ENCODE measurements around the gene APBB2. TPM values are rescaled to one million over a fixed set of nuclear protein-coding genes. Genes with fewer than 3 reads are reported as not detected.

APBB2 gene
- total RNA-seq, 2 donors from 2014 or later: 37.3 to 75.3 TPM

DNA sequence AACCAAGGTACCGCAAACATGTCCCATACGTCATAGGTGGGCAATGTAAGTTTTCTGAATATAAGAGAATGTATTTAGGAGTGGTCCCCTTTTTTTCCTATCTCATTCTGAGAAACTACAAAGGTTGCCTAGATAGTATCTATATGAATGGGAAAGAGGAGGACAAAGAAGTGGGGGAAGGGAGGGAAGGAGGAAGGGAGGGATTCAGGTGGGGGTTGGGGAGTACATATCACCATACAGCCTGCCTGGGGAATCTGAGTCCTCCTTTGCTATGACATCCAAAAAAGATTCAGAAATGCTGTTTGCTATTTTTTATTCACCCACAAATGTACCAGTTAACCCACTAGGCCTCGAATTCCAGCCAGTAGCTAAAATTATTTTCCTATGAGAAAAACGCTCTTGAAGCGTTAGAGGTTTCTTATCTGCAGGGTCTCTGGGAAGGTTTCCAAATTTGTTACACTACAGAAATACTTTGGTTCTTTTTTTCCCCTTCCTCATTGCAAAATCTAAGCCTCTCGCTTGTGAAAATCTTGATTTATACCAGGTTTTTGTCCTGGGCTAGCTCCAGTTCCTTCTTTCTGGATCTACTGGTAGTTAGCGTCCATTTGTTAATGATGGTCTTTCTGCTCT is 251.7 kb downstream of the APBB2 start:
- TF ChIP-seq, protein P1, sequence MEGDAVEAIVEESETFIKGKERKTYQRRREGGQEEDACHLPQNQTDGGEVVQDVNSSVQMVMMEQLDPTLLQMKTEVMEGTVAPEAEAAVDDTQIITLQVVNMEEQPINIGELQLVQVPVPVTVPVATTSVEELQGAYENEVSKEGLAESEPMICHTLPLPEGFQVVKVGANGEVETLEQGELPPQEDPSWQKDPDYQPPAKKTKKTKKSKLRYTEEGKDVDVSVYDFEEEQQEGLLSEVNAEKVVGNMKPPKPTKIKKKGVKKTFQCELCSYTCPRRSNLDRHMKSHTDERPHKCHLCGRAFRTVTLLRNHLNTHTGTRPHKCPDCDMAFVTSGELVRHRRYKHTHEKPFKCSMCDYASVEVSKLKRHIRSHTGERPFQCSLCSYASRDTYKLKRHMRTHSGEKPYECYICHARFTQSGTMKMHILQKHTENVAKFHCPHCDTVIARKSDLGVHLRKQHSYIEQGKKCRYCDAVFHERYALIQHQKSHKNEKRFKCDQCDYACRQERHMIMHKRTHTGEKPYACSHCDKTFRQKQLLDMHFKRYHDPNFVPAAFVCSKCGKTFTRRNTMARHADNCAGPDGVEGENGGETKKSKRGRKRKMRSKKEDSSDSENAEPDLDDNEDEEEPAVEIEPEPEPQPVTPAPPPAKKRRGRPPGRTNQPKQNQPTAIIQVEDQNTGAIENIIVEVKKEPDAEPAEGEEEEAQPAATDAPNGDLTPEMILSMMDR (IDR thresholded peaks at IDR 0.05): no peak
- no peaks in the 10 kb centered on the region for H3K27me3 ChIP-seq
- H3K4me3 ChIP-seq: no peak overlapping the region
- H3K27ac ChIP-seq: peak overlapping the region in 1 of 2 donors; percentile 41
- no peaks in the 10 kb centered on the region for H3K36me3 ChIP-seq
- H3K9me3 ChIP-seq: no peaks in the 10 kb centered on the region
- DNase-seq (ENCODE audit: low spot score): no peak
- H3K4me1 ChIP-seq: peaks cover 0 to 20% of the 10 kb centered on the region in 2 donors

DNA sequence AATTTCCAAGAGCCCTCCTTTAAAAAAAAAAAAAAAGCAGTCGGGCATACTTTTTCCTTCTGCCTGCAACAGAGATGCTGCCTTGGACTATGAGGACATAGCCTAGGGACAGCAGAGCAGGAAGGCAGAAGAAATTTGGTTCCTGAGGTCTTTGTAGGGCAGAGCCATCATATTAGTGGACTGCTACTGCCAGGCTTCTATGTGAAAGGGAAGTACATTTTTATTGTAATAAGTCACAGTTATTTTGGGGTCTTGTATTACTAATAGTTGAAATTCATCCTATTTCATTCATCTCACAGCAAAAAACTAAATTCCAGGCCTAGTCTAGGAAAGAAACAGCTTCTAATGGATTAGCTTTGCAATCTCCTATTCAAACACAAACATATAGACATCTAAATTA is 253.4 kb downstream of the APBB2 start:
- no peaks in the 10 kb centered on the region for H3K36me3 ChIP-seq
- H3K4me1 ChIP-seq: peaks cover 0 to 25% of the 10 kb centered on the region in 2 donors
- no peak overlapping the region for H3K27ac ChIP-seq
- H3K4me3 ChIP-seq: no peak overlapping the region
- TF ChIP-seq, protein P1 (IDR thresholded peaks at IDR 0.05): no peak
- H3K9me3 ChIP-seq: no peaks in the 10 kb centered on the region
- H3K27me3 ChIP-seq: no peaks in the 10 kb centered on the region
- DNase-seq (ENCODE audit: low spot score): no peak

DNA sequence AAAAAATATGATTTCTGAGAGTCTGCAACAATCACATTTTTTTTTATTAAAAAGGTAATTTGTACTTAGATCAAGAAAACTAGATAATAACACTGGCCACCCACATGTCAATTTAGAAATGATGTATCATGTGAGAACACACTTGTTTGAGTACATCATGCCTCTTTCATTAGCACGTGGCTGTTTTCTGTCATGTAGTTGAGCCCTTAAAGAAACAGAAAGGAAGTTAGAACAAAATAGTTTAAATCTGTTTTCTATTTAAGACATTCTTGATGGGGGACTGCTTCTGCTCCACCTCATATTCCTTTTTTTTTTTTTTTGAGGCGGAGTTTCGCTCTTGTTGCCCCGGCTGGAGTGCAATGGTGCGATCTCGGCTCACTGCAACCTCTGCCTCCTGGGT is 257.1 kb downstream of the APBB2 start:
- Histone ChIP-seq H3K9me3 (no peaks in the 10 kb centered on the region), H3K36me3 (no peaks in the 10 kb centered on the region), H3K27ac (no peak overlapping the region), H3K4me1 (peaks cover 0 to 40% of the 10 kb centered on the region in 2 donors), H3K27me3 (no peaks in the 10 kb centered on the region), H3K4me3 (no peak overlapping the region)
- no peak for DNase-seq (ENCODE audit: low spot score)
- TF ChIP-seq, protein P1 (IDR thresholded peaks at IDR 0.05): no peak

DNA sequence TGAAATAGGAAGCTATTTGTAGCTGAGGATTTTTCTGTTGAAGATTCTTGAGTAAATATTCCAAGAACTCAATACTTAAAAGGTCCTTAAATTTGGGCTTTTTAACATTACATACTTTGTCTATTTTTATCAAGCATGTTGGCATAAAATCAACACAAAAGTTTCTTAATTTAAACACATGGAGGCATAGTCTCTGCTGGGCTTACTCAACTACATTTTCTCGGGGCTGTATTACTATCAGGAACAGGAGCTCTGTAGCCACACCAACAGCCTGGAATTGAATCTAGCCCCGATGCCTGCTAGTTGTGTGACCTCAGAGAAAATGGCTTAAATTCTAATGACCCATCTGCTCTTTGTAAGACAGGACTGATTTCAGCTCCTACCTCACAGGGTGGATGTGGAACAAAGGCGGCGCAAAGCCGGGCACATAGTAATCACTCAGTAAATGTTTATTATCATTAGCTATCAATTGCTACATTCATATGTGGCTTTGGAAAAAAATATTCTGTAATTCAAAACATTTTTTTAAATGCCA is 257.6 kb downstream of the APBB2 start:
- TF ChIP-seq, protein P1 (IDR thresholded peaks at IDR 0.05): no peak
- Histone ChIP-seq H3K36me3 (no peaks in the 10 kb centered on the region), H3K4me1 (peaks cover 0 to 36% of the 10 kb centered on the region in 2 donors)

DNA sequence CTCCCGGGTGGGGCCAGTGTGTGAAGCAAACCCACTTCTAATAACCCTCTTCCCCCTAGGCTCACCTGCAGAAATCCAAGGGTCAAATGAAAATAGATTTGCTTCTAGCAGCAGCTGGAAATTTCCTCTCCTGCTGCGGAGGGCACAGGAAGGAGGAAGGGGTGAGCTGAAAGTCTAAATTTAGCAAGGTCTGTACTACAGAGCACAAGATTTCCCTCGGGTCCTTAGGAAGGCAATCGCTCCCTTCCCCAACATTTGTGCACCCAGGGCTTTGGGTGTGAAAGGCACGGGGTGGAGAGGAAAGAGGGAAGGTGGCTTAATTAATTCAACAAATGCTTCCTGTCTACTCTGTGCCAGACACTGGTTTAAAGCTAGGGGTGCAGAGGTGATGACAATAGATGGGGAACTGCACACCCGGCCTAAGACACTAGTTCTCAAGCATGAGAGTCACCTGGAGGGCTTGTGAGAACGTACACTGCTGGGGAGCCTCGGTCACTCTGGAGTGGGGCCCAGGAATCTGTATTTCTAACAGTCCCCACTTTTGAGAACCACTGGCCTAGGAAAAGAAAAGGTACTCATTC is 260.2 kb downstream of the APBB2 start:
- Histone ChIP-seq H3K4me3 (no peak overlapping the region), H3K4me1 (peaks cover 0 to 36% of the 10 kb centered on the region in 2 donors), H3K27ac (peak overlapping the region; percentile 85 to 90), H3K9me3 (no peaks in the 10 kb centered on the region), H3K36me3 (no peaks in the 10 kb centered on the region), H3K27me3 (no peaks in the 10 kb centered on the region)
- DNase-seq (ENCODE audit: low spot score): no peak
- TF ChIP-seq, protein P1 (IDR thresholded peaks at IDR 0.05): no peak

More for the DNA sequence above, 257.6 kb downstream of the APBB2 start:
- DNase-seq (ENCODE audit: low spot score): peak; percentile 54
- no peak overlapping the region for H3K4me3 ChIP-seq
- H3K27me3 ChIP-seq: no peaks in the 10 kb centered on the region
- H3K27ac ChIP-seq: peak overlapping the region in 1 of 2 donors; percentile 60
- no peaks in the 10 kb centered on the region for H3K9me3 ChIP-seq

Measured in right atrium auricular region (tissue), 2 donors.